Measurements from ENCODE around the gene GLA. TPM values are rescaled to one million over a fixed set of nuclear protein-coding genes. Genes with fewer than 3 reads are reported as not detected.

The GLA gene
- total RNA-seq, 1 experiment from 2014 or later, result 34.8 TPM

DNA sequence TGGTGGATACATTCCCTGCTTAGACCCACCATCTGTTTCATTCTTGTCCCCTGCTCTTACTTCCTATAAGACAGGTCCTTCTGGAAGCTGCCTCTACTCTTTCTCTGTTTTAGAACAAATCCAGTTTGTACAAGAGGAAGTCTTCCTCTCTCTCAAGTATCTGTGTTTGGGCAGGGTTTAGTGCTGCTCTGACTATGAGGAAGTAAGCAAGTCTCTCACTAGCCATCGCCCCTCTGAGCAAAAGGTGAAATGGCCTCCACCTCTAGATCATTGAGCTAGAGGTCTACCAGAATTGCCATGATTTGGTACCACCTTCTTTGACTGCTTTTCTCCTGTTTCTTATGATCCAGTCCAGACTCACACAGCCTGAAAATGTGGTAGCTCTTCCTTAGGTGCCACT lies 30.2 kb downstream of the GLA start:
- Histone ChIP-seq H3K27me3 (no peaks in the 10 kb centered on the region), H3K36me3 (no peaks in the 10 kb centered on the region), H3K9me3 (no peaks in the 10 kb centered on the region), H3K4me3 (no peak overlapping the region)
- no peak for DNase-seq

DNA sequence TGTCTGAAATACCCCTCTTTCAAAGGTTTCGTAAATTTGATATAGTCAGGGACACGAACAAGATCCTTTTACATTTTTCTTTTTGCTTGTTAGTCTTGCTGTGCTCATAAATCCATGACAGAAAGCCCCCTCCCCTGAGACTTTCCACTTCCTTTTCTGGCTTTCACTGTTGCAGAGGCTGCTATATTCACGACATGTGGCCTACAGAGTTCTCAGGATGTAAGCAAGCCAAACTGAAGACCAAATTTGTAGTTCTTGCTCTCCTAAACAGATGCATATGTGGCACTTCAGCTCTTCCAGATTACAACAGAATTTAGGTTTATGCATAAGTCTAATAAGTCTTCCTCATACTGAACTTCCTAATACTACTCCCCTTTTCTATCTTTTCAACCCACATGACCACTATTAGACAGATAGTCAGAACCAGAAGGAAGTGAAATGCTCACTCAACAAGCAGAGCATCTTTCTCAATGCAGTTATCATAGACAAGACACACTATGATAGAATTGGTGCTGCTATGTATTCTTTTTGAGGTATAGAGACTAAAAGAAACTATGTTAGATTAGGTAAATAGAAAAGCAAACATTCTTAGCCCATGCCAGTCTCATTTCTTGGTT lies 36.7 kb downstream of the GLA start:
- Histone ChIP-seq H3K36me3 (no peaks in the 10 kb centered on the region), H3K27me3 (no peaks in the 10 kb centered on the region), H3K4me3 (no peak overlapping the region), H3K9me3 (no peaks in the 10 kb centered on the region)
- DNase-seq, result no peak

DNA sequence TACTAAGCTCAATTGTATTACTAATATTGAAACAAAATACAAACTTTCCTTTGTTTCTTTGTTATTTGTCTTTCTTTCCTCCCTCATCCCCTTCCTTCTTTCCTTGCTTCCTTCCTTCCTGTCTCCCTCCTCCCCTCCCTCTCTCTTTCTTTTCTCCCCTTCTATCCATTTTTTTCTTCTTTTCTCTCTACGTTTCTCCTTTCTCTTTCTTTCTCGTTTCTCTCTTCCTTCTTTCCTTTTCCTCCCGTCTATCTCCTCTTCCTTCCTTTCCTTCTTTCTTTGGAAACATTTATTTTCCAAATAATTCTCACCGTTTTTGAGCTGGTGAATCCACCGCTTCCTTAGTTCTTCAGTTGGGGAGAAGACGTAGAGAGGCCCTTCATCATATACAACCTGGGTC lies 38.0 kb downstream of the GLA start:
- Histone ChIP-seq H3K27me3 (no peaks in the 10 kb centered on the region), H3K4me3 (no peak overlapping the region), H3K9me3 (no peaks in the 10 kb centered on the region), H3K36me3 (no peaks in the 10 kb centered on the region)
- no peak for DNase-seq

DNA sequence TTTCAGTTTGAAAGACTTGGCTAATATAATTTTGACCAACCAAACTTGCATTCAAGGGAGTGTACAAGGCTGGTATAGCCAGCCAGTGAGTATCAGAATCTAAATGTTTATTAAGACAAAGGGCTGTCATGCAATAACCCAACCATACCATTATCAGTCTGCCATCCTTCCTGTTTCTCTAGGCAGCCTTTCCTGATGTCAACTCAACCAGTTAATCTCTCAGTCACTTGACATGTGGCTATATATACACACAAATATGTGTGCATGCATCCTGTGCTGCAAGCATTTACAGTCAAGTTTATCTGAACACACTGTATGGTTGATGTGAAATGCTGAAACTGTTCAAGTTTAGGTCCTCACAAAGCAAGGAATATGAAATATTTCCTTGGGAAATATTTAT lies 38.9 kb downstream of the GLA start:
- no peaks in the 10 kb centered on the region for H3K27me3 ChIP-seq
- H3K9me3 ChIP-seq, result no peaks in the 10 kb centered on the region
- H3K4me3 ChIP-seq, result no peak overlapping the region
- DNase-seq, result no peak
- no peaks in the 10 kb centered on the region for H3K36me3 ChIP-seq

DNA sequence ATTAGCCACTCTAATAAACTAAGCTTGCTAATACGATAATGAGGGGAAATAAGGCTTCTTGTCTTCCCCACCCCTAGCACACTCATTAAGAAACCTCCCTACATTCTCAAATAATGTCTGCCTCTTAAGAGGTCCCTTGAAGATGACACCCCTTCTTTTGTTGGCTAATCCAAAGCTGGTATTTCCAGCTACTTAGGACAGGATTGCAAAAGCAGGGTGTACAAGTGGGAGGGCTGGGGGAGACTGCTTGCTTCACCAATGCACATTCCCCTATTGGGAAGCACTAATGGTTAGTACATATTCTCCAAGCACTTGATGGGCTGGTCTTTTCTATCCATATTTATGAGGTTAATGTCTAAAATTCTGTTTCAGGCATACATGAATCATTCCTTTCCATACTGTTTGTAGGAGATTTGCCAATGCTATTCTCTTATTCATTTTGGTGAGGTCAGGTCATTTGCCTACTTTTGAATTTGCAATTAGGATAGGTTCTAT lies 42.4 kb downstream of the GLA start:
- no peak overlapping the region for H3K4me3 ChIP-seq
- DNase-seq, result no peak
- no peaks in the 10 kb centered on the region for H3K27me3 ChIP-seq
- no peaks in the 10 kb centered on the region for H3K36me3 ChIP-seq
- H3K9me3 ChIP-seq, result no peaks in the 10 kb centered on the region

DNA sequence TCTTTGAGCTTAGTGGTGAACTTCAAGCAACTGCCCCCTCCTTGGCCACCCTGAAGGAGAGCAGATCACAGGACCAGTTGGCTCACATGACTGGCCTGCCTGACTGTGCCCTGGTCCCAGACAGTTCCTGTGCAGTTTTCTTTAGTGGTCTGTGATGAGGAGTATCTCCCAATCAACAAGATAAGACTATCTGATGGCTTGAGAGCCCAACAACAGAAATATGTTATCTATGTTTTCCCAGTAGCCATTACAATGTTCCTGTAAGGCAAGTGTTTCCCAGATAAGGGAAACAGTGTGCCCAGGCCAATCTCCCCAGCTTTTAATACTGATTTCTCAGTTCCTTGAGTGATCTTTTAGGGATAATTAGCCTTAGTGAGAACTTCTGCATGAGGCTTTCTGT lies 45.0 kb downstream of the GLA start:
- no peaks in the 10 kb centered on the region for H3K27me3 ChIP-seq
- H3K4me3 ChIP-seq, result no peak overlapping the region
- no peaks in the 10 kb centered on the region for H3K9me3 ChIP-seq
- H3K36me3 ChIP-seq, result no peaks in the 10 kb centered on the region
- no peak for DNase-seq

DNA sequence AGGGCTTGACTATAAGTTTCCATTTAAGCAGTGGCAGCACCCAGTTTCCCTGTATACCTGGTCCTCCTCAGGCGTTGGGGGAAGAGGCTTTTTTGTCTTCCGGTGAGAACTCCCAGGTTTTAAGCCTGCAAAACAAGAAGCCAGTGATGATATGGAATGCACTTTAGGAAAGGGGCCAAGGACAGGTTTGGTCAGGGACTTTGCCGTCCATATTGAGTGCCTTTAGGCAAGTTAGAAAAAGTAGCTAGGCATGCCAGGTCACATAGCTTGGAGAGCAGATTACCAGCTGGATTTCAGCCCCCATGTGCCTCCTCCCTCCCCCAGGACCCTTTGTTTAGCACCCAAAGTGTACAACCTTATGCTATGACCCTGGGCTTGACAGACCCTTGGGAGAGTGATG lies 45.6 kb downstream of the GLA start:
- DNase-seq, result no peak
- Histone ChIP-seq H3K27me3 (no peaks in the 10 kb centered on the region), H3K36me3 (no peaks in the 10 kb centered on the region), H3K9me3 (no peaks in the 10 kb centered on the region), H3K4me3 (no peak overlapping the region)

DNA sequence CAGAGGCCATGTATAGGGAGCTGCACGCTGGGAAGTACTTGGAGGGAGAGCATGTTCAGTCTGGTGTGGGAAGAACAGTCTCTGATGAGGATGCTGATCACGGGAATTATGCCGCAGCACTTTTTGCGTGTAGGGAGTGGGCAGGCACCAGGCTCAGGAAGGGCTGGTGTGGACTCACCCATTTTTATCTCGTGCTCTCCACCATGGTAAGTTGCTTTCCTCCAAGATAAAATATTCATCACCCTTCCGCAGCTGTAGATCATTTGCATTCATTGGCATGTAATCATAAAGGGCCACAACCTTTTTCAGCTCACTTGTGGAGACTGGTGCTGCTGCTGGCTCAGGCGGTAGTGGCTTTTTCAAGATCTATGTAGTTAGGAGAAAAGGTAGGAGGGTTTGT lies 47.3 kb downstream of the GLA start:
- H3K27me3 ChIP-seq, result no peaks in the 10 kb centered on the region
- H3K4me3 ChIP-seq, result no peak overlapping the region
- no peak for DNase-seq
- no peaks in the 10 kb centered on the region for H3K9me3 ChIP-seq
- H3K36me3 ChIP-seq, result no peaks in the 10 kb centered on the region

DNA sequence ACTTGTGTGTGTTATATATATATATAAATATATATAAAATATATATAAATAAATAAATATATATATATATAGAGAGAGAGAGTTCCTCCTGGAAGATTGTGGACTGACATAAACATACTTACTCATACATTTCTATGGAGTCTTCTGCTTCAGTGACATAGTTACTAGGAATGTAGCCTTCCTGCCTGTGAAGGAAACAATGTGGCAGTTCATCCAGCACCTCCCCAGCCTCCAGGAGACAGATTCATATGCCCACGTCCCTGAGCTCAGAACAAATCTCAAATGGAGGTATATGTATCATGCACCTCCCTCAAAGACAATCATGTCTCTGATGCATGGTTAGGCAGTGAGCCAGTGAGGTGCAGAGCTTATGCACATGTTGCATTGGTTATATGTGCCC lies 47.8 kb downstream of the GLA start:
- no peaks in the 10 kb centered on the region for H3K9me3 ChIP-seq
- H3K4me3 ChIP-seq, result no peak overlapping the region
- H3K27me3 ChIP-seq, result no peaks in the 10 kb centered on the region
- H3K36me3 ChIP-seq, result no peaks in the 10 kb centered on the region
- DNase-seq, result no peak

DNA sequence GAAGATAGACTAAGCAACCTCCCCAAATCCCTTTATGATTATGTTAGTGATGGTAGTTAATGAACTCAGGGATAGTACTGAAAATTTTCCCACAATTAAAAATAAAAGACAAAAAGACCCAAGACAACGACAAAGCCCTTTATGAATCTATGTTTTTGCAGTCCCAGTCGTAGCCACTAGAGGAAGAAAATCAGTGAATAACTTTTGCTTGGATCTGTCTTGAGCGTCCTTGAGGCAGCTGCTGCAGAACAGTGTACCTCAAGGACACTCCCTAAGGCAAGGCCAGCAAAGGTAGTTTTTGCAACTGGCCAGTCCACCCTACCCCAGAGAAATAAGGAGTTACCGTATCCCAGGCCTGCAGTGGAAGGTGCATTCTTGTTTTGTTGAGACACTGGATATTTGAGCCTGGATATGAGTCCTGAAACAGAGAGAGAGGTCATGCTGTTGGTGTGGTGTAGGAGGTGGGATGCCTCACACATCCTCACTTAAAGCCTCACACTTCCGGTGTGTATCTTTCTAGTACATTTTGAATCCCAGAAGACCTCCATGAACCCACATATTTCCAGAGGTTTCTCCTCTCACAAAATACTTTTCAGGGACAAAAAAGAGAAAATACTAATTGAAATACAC lies 50.4 kb downstream of the GLA start:
- H3K27me3 ChIP-seq, result no peaks in the 10 kb centered on the region
- no peak overlapping the region for H3K4me3 ChIP-seq
- DNase-seq, result no peak
- H3K9me3 ChIP-seq, result no peaks in the 10 kb centered on the region
- H3K36me3 ChIP-seq, result no peaks in the 10 kb centered on the region

DNA sequence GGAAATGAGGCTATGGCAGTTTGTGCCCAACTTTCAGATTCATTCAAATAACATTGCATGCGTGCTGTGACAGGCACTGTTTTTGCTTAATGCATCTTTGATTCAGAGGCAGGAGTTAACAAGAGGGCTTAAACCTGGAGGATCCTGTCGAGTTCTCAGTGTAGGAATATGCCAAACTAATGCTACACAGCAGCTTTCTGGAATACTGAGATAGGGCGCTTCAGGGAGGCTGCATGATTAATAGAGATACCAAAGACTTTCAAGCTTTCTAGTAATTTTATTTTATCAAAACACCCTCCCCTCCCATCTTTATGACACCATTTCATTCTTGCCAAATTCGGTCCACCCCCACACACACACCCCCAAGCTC lies 58.5 kb downstream of the GLA start:
- Histone ChIP-seq H3K9me3 (no peaks in the 10 kb centered on the region), H3K27me3 (no peaks in the 10 kb centered on the region), H3K36me3 (peaks cover 18% of the 10 kb centered on the region), H3K4me3 (peak overlapping the region; percentile 92)
- no peak for DNase-seq

DNA sequence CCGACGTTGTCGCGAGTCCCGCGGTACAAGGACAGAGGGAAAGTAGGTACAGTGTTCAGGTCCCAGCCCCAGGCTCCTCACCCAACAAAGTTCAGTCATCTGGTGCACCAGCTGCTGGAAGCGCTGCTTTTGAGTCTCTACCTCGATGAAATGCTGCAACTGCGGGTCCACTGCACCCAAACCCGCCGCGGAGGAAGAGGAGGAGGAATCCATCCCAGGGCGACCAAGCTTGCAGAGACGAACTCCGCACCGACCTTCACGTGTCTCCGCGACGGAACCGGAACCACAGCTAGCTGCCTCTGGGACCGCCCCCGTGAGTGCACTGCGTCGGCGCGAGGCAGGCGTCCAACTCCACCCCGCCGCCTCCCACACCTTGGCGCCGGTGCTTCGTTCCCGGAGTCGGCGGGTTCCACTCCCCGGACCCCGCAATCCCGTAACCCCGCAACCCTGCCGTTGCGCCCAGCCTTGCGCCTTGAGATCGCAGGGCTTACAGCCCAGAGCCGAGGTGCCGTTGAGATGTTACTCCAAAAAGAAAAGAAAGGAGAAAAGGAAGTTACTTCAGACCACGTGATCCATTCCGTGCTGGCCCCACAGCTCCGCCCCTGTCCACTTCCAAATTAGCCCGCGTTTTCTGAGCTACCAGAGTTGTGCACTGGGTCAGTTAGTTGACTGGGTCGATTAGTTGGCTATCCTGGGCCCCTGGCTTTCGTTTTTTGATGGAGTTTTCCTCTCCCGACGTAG lies 59.1 kb downstream of the GLA start, which contains the start of gene TIMM8A:
Gene TIMM8A (minus strand): TSS at position 291 of the 741 bp plus-strand sequence. CDS start 78 bp downstream, at position 213.
- DNase-seq, result peak; percentile 82
- peak within 1 kb of the TSS; percentile 92 for H3K4me3 ChIP-seq
- peaks cover 18% of the 10 kb centered on the region for H3K36me3 ChIP-seq
- H3K27me3 ChIP-seq, result no peaks in the 10 kb centered on the region
- no peaks in the 10 kb centered on the region for H3K9me3 ChIP-seq

DNA sequence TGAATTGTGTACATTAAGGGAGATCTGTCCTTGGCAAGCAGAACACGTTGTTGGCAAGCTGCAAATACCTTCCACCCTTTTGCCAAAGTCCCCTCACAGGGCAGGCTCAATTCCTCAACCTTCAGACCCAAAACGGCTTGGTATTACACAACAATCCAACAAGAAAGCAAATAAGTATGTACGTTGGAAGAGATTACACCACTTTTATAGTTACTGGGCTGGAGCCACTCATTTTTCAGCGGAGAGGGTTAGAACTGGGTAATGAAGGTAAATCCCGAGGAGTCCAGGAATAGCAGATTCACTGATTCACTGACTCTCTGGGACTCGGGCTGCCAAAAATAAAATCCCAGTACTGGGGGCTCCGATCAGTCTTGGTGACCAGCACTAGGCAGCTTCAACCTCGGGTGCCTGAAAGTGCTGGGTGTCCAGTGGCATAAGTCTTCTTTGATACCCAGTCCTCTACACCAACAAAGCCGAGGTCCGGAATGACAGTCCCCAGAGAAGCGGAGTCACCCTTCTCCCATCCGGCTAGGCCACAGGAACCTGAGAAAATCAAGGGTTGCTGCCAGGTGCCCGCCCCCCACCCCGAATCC lies 59.8 kb downstream of the GLA start:
- no peak for DNase-seq
- H3K9me3 ChIP-seq, result no peaks in the 10 kb centered on the region

More for the DNA sequence above, 59.8 kb downstream of the GLA start:
- H3K4me3 ChIP-seq, result peak overlapping the region; percentile 92
- no peaks in the 10 kb centered on the region for H3K27me3 ChIP-seq
- H3K36me3 ChIP-seq, result peaks cover 18% of the 10 kb centered on the region

Other genes starting within 250 kb of the GLA start
- not detected in 2 replicates for gene DRP2, start 188.1 kb downstream of the GLA start, total RNA-seq (2014; rRNA removed; shearing (Covaris generic); ENCODE audit: low replicate concordance)
- 1.1 and 5.0 TPM in 2 replicates for gene TAF7L, start 116.6 kb downstream of the GLA start, total RNA-seq (2014; rRNA removed; shearing (Covaris generic); ENCODE audit: low replicate concordance)
- gene TIMM8A, start 59.2 kb downstream of the GLA start, total RNA-seq (2014; rRNA removed; shearing (Covaris generic); ENCODE audit: low replicate concordance), result 9.6 and 26.6 TPM in 2 replicates
- 0.59 TPM in 1 of 2 replicates, not detected in the other for gene BTK, start 21.7 kb downstream of the GLA start, total RNA-seq (2014; rRNA removed; shearing (Covaris generic); ENCODE audit: low replicate concordance)
- 879 and 3,439 TPM in 2 replicates for gene RPL36A, start 16.9 kb downstream of the GLA start, total RNA-seq (2014; rRNA removed; shearing (Covaris generic); ENCODE audit: low replicate concordance)
- 25.9 and 40.6 TPM in 2 replicates for gene HNRNPH2, start 297 bp upstream of the GLA start, total RNA-seq (2014; rRNA removed; shearing (Covaris generic); ENCODE audit: low replicate concordance)
- gene ARMCX4, start 77.5 kb upstream of the GLA start, total RNA-seq (2014; rRNA removed; shearing (Covaris generic); ENCODE audit: low replicate concordance), result not detected in 2 replicates
- 23.9 and 26.1 TPM in 2 replicates for gene ARMCX1, start 142.6 kb upstream of the GLA start, total RNA-seq (2014; rRNA removed; shearing (Covaris generic); ENCODE audit: low replicate concordance)
- 38.8 and 53.5 TPM in 2 replicates for gene ARMCX6, start 210.1 kb upstream of the GLA start, total RNA-seq (2014; rRNA removed; shearing (Covaris generic); ENCODE audit: low replicate concordance)
- 26.3 and 33.7 TPM in 2 replicates for gene ARMCX3, start 215.2 kb upstream of the GLA start, total RNA-seq (2014; rRNA removed; shearing (Covaris generic); ENCODE audit: low replicate concordance)

All from MG63 (cell line).